C4-2B (cell line): ENCODE results near the gene AIP.
A peak's percentile ranks its signal among the peaks of the same experiment; 100 is the strongest.

ENCODE experiments used
- H3K27ac ChIP-seq: fragments of 450-650 bp; 2 replicates; pipeline ENCODE4 v1.5.1; 2017
- CTCF ChIP-seq: fragments of 450-650 bp; conservative IDR thresholded peaks from 2 replicates; pipeline ENCODE4 v1.5.1; 2017; ENCODE audit warnings: mild to moderate bottlenecking
- ZFX ChIP-seq: fragments of 450-650 bp; IDR thresholded peaks from 2 replicates; pipeline ENCODE4 v1.6.1; 2017

The AIP gene

GRCh38 chr11:67516806-67517205, 34.0 kb downstream of the AIP start:
- no peak overlapping the region for H3K27ac ChIP-seq
- TF ChIP-seq ZFX (no peak), CTCF (no peak)

GRCh38 chr11:67517784-67518552, 35.1 kb downstream of the AIP start:
- TF ChIP-seq CTCF: no peak

GRCh38 chr11:67519726-67520125, 36.9 kb downstream of the AIP start:
- TF ChIP-seq CTCF: no peak
- no peak for TF ChIP-seq ZFX

More at GRCh38 chr11:67517784-67518552, 35.1 kb downstream of the AIP start:
- H3K27ac ChIP-seq: no peak overlapping the region

GRCh38 chr11:67520856-67521824, 38.3 kb downstream of the AIP start:
- H3K27ac ChIP-seq: peak overlapping the region; percentile 25; the same call in 1 of the 2 replicates
- TF ChIP-seq ZFX: no peak
- TF ChIP-seq CTCF: no peak

More at GRCh38 chr11:67519726-67520125, 36.9 kb downstream of the AIP start:
- H3K27ac ChIP-seq: no peak overlapping the region

GRCh38 chr11:67521924-67522323, 39.1 kb downstream of the AIP start:
- H3K27ac ChIP-seq: peak overlapping the region; percentile 25; the same call in 1 of the 2 replicates
- TF ChIP-seq CTCF: no peak
- TF ChIP-seq ZFX: no peak

- TF ChIP-seq CTCF (no peak), ZFX (no peak)
- peak overlapping the region; percentile 25; the same call in 1 of the 2 replicates for H3K27ac ChIP-seq
Observed at GRCh38 chr11:67522338-67522737, 39.5 kb downstream of the AIP start.
